IPS-20b (cell line): Measurements from ENCODE around the gene SLC6A13.

Source experiments
- H3K27ac ChIP-seq: one replicate; pipeline ENCODE4 v1.5.1; 2013; ENCODE audit warnings: low read length
- H3K27me3 ChIP-seq: 2 replicates; pipeline ENCODE4 v1.6.1; 2013; ENCODE audit warnings: mild to moderate bottlenecking, low read length, inconsistent platforms; ENCODE audit not compliant: insufficient read depth
- H3K36me3 ChIP-seq: 2 replicates; pipeline ENCODE4 v1.6.1; 2013; ENCODE audit warnings: low read depth, mild to moderate bottlenecking, inconsistent platforms, low read length, moderate library complexity; ENCODE audit not compliant: insufficient read depth
- H3K4me1 ChIP-seq: 2 replicates; pipeline ENCODE4 v1.6.1; 2013; ENCODE audit warnings: mild to moderate bottlenecking, control low read depth, inconsistent platforms, low read length, moderate library complexity; ENCODE audit not compliant: insufficient read depth
- H3K4me3 ChIP-seq: 2 replicates; pipeline ENCODE4 v1.5.1; 2013; ENCODE audit warnings: mild to moderate bottlenecking, low read length, inconsistent platforms
- H3K9ac ChIP-seq: 2 replicates; pipeline ENCODE4 v1.6.1; 2013; ENCODE audit warnings: low read depth, mild to moderate bottlenecking, inconsistent platforms, low read length, moderate library complexity
- H3K9me3 ChIP-seq: 2 replicates; pipeline ENCODE4 v1.6.1; 2013; ENCODE audit warnings: mild to moderate bottlenecking, low read depth, low read length, inconsistent platforms; ENCODE audit not compliant: insufficient read depth

Gene SLC6A13

DNA sequence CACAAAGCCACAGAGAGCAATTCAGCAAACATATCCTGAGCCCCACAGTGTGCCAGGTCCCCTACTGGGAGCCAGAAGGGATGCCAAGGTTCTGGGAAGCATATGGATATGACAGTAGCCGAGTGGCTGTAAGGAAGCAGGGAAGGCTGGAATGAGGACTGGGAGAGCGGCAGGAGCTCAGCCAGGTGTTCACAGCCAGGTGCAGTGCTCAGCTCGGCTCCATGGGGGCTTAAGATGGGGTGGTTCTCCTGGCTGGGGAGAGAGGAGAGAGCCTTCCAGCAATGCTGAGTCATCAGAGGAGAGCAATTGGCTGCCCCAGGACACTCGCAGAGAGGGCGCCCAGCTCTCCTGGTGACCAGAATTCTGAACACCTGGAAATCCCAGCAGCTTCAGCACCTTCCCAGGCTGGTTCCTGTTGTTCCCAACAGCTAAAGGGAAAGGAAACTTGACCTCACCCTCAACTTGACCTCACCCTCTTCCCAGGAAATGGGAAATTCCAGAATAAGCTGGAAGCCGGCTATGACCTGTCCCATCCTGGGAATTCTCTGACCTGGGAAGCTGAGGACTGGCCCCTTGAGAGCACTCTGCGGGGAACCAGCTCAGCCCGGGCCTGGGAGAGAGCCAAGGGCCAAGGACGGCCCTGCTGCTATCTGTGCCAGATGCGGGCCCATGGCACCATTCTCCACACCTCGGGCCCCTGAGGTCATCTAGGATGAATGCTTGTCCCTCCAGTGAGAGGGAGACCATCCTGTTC lies 83.3 kb downstream of the SLC6A13 start:
- no peak overlapping the region for H3K9ac ChIP-seq
- no peak overlapping the region for H3K4me3 ChIP-seq
- H3K9me3 ChIP-seq, result no peaks in the 10 kb centered on the region
- no peaks in the 10 kb centered on the region for H3K27me3 ChIP-seq
- no peak overlapping the region for H3K27ac ChIP-seq
- no peaks in the 10 kb centered on the region for H3K36me3 ChIP-seq
- peaks cover 6% of the 10 kb centered on the region for H3K4me1 ChIP-seq

DNA sequence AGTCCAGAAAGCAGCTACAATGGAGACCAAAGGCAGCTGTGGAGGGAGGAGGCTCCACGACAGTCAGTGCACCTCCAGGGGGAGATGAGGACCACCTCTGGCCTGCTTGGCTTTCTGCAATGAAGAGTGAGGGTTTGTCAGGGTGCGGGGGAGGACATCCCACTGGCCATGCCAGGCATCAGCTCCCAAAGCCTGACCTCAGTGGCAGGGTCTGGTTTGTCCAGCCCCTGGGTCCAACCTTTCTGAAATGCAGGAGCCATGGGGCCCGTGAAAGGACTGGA lies 83.9 kb downstream of the SLC6A13 start:
- peaks cover 6% of the 10 kb centered on the region for H3K4me1 ChIP-seq

DNA sequence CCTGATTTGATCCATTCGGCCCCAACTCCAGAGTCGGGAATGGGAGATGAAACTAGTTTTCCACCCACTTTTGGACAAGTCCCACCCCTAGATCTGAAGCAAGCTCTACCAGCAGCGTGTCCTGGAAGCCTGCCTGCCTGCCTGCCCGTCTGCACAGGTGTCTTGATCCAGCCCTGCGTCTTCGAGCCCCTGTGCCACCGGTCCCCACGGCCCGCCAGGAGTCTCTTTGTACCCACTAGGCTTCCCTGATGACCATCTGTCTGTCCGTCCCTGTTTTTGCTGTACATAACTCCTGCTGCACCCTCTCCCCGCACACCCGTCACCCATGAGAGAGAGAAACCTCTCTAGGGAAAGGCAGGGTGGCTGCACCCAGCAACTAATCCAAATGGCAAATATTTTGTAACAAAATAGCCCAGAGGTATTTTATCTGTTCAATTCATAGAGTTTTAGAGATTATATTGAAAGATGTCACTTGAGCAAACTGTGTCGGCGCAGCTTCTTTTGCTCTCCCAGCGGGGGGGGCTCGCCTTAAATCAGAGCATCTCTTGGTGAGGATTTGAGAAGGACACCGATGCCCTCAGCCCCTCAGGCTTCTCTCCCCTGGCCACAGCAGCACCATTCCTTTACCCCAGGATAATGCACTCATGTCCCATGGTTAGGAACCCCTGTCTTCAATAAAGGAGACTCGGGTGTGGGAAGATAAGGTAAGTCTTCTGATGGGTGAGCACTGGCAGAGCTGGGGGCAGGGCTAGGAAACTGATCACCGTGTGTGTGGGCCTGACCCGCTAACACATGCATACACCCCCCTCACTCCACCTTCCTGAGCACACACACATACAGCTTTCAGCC lies 84.4 kb downstream of the SLC6A13 start:
- H3K4me3 ChIP-seq, result no peak overlapping the region
- no peak overlapping the region for H3K27ac ChIP-seq
- no peaks in the 10 kb centered on the region for H3K36me3 ChIP-seq
- H3K27me3 ChIP-seq, result no peaks in the 10 kb centered on the region
- no peak overlapping the region for H3K9ac ChIP-seq
- peaks cover 6% of the 10 kb centered on the region for H3K4me1 ChIP-seq
- H3K9me3 ChIP-seq, result no peaks in the 10 kb centered on the region

More for the DNA sequence above, 83.9 kb downstream of the SLC6A13 start:
- Histone ChIP-seq H3K27me3 (no peaks in the 10 kb centered on the region), H3K4me3 (no peak overlapping the region), H3K9ac (no peak overlapping the region), H3K27ac (no peak overlapping the region), H3K36me3 (no peaks in the 10 kb centered on the region), H3K9me3 (no peaks in the 10 kb centered on the region)

DNA sequence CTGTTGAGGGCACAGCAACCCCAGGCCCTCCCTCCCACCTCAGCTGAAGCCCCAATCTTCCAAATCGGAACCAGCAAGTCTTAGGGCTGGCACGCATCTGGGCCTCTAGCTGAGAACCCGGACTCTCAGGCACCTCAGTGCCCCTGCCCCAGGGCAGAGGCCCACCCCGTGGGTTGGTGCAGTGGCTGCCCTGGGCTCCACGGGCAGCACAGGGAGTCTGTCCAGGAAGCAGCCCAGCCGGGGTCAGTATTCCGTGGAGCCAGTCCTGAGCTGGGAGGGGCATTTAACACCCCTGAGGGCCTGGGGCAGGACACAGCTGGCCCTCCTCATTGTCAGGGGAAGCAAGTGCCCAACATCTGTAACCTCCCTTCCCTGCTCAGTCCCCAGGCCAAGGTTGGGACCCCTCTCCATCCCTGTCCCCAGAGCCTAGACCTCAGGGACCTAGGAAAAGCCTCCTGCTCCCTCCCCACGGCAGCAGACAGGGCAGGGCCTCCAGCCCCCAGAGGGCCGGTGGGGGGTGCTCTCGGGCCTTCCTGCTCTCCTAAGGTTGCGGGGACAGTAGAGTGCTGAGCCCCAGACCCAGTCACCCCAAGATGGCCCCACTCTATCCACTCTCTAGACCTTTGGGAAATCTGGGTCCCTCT lies 85.2 kb downstream of the SLC6A13 start:
- H3K36me3 ChIP-seq, result no peaks in the 10 kb centered on the region
- H3K4me1 ChIP-seq, result peaks cover 6% of the 10 kb centered on the region
- H3K27me3 ChIP-seq, result no peaks in the 10 kb centered on the region
- no peak overlapping the region for H3K27ac ChIP-seq
- no peak overlapping the region for H3K9ac ChIP-seq
- no peaks in the 10 kb centered on the region for H3K9me3 ChIP-seq
- H3K4me3 ChIP-seq, result no peak overlapping the region

DNA sequence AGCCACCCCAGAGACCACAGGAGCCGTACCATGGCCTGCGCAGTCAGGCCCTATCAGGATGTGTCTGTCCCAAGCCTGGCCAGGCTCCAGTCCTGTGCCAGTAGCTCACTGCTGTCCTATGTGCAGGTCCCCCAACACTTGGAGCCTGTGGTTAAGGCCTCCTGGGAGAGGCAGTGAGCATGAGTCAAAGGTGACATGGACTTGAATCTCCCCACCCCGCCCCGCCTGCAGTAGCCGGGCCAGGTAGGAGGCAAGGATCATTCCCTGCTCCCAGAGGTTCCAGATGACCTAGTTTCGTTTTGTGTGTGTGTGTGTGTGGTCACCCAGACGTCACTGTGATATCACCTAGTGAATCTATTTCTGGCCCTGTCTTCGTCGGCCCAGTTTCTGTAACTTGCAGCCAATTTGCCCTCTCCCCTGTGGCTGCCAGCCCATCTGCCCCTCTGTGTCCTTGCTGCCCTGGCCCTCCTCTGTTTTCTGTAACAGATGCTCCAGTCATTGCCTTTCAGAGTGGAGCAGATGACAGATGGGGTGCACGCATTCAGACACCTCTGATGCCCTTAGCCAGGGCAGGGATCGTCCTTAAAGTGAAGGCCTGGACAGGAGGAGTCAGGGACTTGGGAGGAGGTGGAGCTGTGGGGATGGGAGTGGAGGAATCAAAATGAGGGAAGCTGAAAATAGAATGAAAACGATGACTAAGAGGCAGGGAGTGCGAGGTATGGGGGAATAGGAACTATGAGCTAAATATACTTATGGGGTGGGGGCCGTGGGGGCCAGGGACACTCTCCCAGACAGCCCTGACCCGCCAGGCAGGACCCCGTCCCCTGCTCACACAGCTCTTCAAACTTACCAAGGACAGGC lies 86.1 kb downstream of the SLC6A13 start:
- H3K4me1 ChIP-seq, result peaks cover 6% of the 10 kb centered on the region
- H3K9me3 ChIP-seq, result no peaks in the 10 kb centered on the region
- H3K4me3 ChIP-seq, result no peak overlapping the region
- no peak overlapping the region for H3K9ac ChIP-seq
- no peaks in the 10 kb centered on the region for H3K27me3 ChIP-seq
- no peaks in the 10 kb centered on the region for H3K36me3 ChIP-seq
- H3K27ac ChIP-seq, result no peak overlapping the region

DNA sequence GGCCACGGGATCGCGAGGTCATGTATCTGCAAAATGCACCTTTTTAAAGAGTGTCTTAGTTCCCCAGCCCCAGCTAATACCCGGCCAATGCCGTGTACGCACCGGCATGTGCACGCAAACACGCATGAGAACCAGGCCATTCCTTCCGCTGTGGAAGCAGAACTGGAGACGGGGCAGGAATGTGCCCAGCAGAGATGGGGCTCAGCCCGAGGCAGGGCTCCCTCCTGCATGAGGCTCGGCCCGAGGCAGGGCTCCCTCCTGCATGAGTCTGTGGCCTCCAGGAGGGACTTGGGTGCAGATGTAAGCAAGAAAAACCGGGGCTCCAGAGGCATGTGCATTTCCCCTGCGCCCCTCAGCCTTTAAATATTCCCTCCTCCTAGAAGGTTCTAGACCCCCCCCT lies 86.9 kb downstream of the SLC6A13 start:
- H3K4me1 ChIP-seq, result peaks cover 6% of the 10 kb centered on the region

DNA sequence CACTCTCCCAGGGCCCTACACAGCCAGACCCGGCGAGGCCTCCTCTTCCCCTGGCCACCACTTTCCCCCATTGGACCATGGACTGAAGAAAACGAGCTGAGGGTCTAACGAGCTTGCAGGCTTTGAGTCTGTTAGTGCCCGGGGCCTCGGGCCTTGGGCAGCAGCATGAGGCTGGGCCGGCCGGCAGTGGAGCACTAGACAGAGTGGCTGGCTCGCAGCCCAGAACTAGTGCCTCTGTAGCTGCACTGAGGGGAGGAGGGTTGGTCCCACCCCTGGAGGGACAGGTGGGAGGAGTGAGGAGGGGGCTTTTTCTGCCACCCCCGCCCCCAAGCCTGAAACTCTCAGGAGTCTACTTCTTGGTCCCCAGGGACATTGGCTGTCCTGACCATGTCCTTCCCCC lies 87.4 kb downstream of the SLC6A13 start:
- H3K4me1 ChIP-seq, result peaks cover 6% of the 10 kb centered on the region
- H3K27me3 ChIP-seq, result no peaks in the 10 kb centered on the region
- H3K9me3 ChIP-seq, result no peaks in the 10 kb centered on the region
- H3K36me3 ChIP-seq, result no peaks in the 10 kb centered on the region
- no peak overlapping the region for H3K9ac ChIP-seq
- no peak overlapping the region for H3K27ac ChIP-seq
- H3K4me3 ChIP-seq, result no peak overlapping the region

More for the DNA sequence above, 86.9 kb downstream of the SLC6A13 start:
- Histone ChIP-seq H3K27me3 (no peaks in the 10 kb centered on the region), H3K9ac (no peak overlapping the region), H3K9me3 (no peaks in the 10 kb centered on the region), H3K4me3 (no peak overlapping the region), H3K27ac (no peak overlapping the region), H3K36me3 (no peaks in the 10 kb centered on the region)

DNA sequence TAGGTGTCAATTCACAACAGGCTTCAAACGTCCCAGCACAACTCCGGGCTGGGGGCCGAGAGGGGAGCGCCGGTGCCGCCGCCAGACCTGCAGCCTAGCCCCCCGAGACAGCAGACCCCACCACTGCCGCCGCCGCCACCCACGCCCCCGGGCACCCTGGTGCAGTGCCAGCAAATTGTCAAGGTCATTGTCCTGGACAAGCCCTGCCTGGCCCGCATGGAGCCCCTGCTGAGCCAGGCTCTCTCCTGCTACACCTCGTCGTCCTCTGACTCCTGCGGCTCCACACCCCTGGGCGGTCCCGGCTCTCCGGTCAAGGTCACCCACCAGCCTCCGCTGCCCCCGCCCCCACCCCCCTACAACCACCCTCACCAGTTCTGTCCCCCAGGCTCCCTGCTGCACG lies 88.0 kb downstream of the SLC6A13 start:
- H3K4me1 ChIP-seq, result peaks cover 12% of the 10 kb centered on the region
- H3K27me3 ChIP-seq, result no peaks in the 10 kb centered on the region
- H3K36me3 ChIP-seq, result no peaks in the 10 kb centered on the region
- H3K9ac ChIP-seq, result no peak overlapping the region
- H3K27ac ChIP-seq, result no peak overlapping the region
- no peaks in the 10 kb centered on the region for H3K9me3 ChIP-seq
- H3K4me3 ChIP-seq, result no peak overlapping the region

DNA sequence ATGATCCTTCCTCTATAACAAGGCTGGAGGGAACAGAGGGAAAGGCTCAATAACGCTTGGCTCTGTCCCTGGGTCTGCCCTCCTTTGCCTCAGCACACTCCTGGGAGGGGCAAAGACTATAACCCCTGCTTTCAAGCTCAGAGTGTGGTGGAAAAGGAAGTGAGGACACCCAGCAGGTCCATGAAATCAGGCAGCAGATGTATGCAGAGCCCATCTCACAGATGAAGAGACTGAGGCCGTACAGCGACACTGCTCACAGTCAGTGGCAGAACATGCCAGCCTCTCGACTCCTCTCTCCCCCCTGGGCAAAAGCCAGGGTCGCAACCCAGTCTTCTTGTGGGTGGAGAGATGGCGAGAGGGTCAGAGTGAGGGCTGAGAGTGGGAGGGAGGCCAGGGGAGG lies 88.5 kb downstream of the SLC6A13 start:
- Histone ChIP-seq H3K9me3 (no peaks in the 10 kb centered on the region), H3K9ac (no peak overlapping the region), H3K4me3 (no peak overlapping the region), H3K4me1 (peaks cover 14% of the 10 kb centered on the region; the same call in 1 of the 2 replicates), H3K27ac (no peak overlapping the region), H3K36me3 (no peaks in the 10 kb centered on the region), H3K27me3 (0 out of 2 replicates have a peak, but pooled peaks cover 3% of the 10 kb centered on the region)

DNA sequence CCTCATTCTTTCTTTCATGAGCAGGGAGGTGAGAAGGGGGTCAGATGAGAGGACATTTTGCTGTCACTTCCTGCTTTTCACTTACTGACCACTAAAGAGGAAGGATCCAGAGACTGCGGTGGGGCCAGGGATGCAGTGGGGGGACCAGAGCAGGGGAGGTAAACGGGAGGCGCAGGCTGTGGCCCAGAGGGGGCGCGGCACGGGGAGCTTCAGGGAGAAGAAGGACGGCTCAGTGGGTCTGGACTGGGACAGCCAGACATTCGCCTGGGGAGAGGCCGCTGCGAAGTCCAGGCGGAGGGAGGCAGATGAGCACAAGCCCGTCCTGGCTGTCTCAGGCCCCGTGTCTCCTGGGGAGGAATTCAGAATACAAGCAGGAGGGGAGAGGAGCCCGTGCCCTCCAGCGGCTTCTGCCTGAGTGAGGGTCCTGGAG lies 89.9 kb downstream of the SLC6A13 start:
- H3K9me3 ChIP-seq, result no peaks in the 10 kb centered on the region
- no peak overlapping the region for H3K4me3 ChIP-seq
- H3K36me3 ChIP-seq, result no peaks in the 10 kb centered on the region
- H3K4me1 ChIP-seq, result peaks cover 12% of the 10 kb centered on the region; the same call in 1 of the 2 replicates
- H3K9ac ChIP-seq, result no peak overlapping the region
- H3K27me3 ChIP-seq, result 0 out of 2 replicates have a peak, but pooled peaks cover 10% of the 10 kb centered on the region
- no peak overlapping the region for H3K27ac ChIP-seq
